HepG2 (cell line): ENCODE data around the gene CMIP. TPM values are rescaled to one million over a fixed set of nuclear protein-coding genes. Genes with fewer than 3 reads are reported as not detected.

Source experiments
- ARNT2 ChIP-seq: sonication (generic); formaldehyde crosslinking; IDR thresholded peaks from 2 replicates; pipeline ENCODE4 v1.8.0; 2022; ENCODE audit warnings: mild to moderate bottlenecking, low read depth, missing genetic modification reagents, moderate library complexity
- ATF7 ChIP-seq, 2 experiments: fragments of 450-650 bp in 1 of 2; sonication (generic) in 1 of 2; formaldehyde crosslinking in 1 of 2; IDR thresholded peaks; 2 replicates each; pipeline versions ENCODE4 v1.4.0 to v1.6.1; 2016 to 2020; ENCODE audit warnings: antibody characterized with exemption in 1 of 2, mild to moderate bottlenecking in 1 of 2, missing genetic modification reagents in 1 of 2
- BRCA1 ChIP-seq: sonication (generic); formaldehyde crosslinking; IDR thresholded peaks from 2 replicates; pipeline ENCODE4 v1.4.0; 2020; ENCODE audit warnings: missing genetic modification reagents
- CBFB ChIP-seq: sonication (generic); formaldehyde crosslinking; IDR thresholded peaks from 2 replicates; pipeline ENCODE4 v1.4.0; 2020; ENCODE audit warnings: missing genetic modification reagents
- CHD4 ChIP-seq: fragments of 200-600 bp; sonication (generic); IDR thresholded peaks from 2 replicates; pipeline ENCODE4 v1.7.0; 2017; ENCODE audit warnings: mild to moderate bottlenecking, low read length, borderline replicate concordance
- DMAP1 ChIP-seq: IDR thresholded peaks from 2 replicates; pipeline ENCODE4 v1.6.1; 2016
- FOXP1 ChIP-seq, 2 experiments: fragments of 450-650 bp in 1 of 2; IDR thresholded peaks; 2 replicates each; pipeline ENCODE4 v1.6.1; 2017 to 2018; ENCODE audit warnings: antibody characterized with exemption in 1 of 2
- HDAC6 ChIP-seq: fragments of 200-600 bp; sonication (generic); IDR thresholded peaks from 2 replicates; pipeline ENCODE4 v1.7.0; 2017; ENCODE audit warnings: mild to moderate bottlenecking, antibody characterized with exemption, low read length, low read depth
- KMT2B ChIP-seq: IDR thresholded peaks from 2 replicates; pipeline ENCODE4 v1.6.1; 2016; ENCODE audit warnings: missing genetic modification reagents, missing compliant biosample characterization
- MBD4 ChIP-seq: IDR thresholded peaks from 2 replicates; pipeline ENCODE4 v1.6.1; 2012; ENCODE audit warnings: low read length, inconsistent platforms, borderline replicate concordance
- MBNL3 ChIP-seq: fragments of 250-450 bp; sonication (Bioruptor Pico); conservative IDR thresholded peaks from 2 replicates; pipeline ENCODE4 v1.8.0; 2022; ENCODE audit warnings: mild to moderate bottlenecking, inconsistent platforms
- RCOR2 ChIP-seq: IDR thresholded peaks from 2 replicates; pipeline ENCODE4 v1.6.1; 2016; ENCODE audit warnings: missing biosample characterization, missing genetic modification reagents
- SAFB2 ChIP-seq: sonication (generic); formaldehyde crosslinking; IDR thresholded peaks from 2 replicates; pipeline ENCODE4 v1.5.1; 2020; ENCODE audit warnings: missing genetic modification reagents, low read depth, mild to moderate bottlenecking, borderline replicate concordance
- SATB2 ChIP-seq: sonication (generic); formaldehyde crosslinking; IDR thresholded peaks from 2 replicates; pipeline ENCODE4 v1.5.0; 2020; ENCODE audit warnings: missing genetic modification reagents
- SP1 ChIP-seq, 2 experiments: fragments of 450-650 bp in 1 of 2; sonication (generic) in 1 of 2; formaldehyde crosslinking in 1 of 2; IDR thresholded peaks; 2 replicates each; pipeline versions ENCODE4 v1.4.0 to v1.6.1; 2016 to 2020; ENCODE audit warnings: missing genetic modification reagents in 1 of 2
- U2AF1 ChIP-seq: fragments of 200-400 bp; formaldehyde crosslinking; optimal IDR thresholded peaks from 2 replicates; pipeline ENCODE3; 2017; ENCODE audit warnings: mild to moderate bottlenecking, low read depth, low read length
- U2AF2 ChIP-seq: fragments of 200-400 bp; formaldehyde crosslinking; IDR thresholded peaks from 2 replicates; pipeline ENCODE4 v1.6.1; 2017; ENCODE audit warnings: low read depth, mild to moderate bottlenecking, low read length
- ZC3H13 ChIP-seq: sonication (generic); formaldehyde crosslinking; IDR thresholded peaks from 2 replicates; pipeline ENCODE4 v1.8.1; 2023; ENCODE audit warnings: mild to moderate bottlenecking, missing genetic modification reagents, moderate library complexity
- ZNF274 ChIP-seq: sonication (generic); formaldehyde crosslinking; IDR thresholded peaks from 2 replicates; pipeline ENCODE4 v1.5.1; 2020; ENCODE audit warnings: mild to moderate bottlenecking, missing genetic modification reagents
- ZNF484 ChIP-seq: sonication (generic); formaldehyde crosslinking; IDR thresholded peaks from 2 replicates; pipeline ENCODE4 v1.5.1; 2020; ENCODE audit warnings: mild to moderate bottlenecking, low read depth, missing genetic modification reagents, borderline replicate concordance
- ZNF510 ChIP-seq: sonication (generic); formaldehyde crosslinking; IDR thresholded peaks from 2 replicates; pipeline ENCODE4 v1.4.0; 2020; ENCODE audit warnings: low read depth, mild to moderate bottlenecking, missing genetic modification reagents
- ZNF550 ChIP-seq: sonication (generic); formaldehyde crosslinking; IDR thresholded peaks from 2 replicates; pipeline ENCODE4 v1.4.0; 2020; ENCODE audit warnings: mild to moderate bottlenecking, missing genetic modification reagents, borderline replicate concordance
- ZNF564 ChIP-seq: sonication (generic); formaldehyde crosslinking; IDR thresholded peaks from 2 replicates; pipeline ENCODE4 v1.8.1; 2023; ENCODE audit warnings: mild to moderate bottlenecking, missing genetic modification reagents
- polyA plus RNA-seq, 8 experiments: library from polyadenylated mRNA; depleted of rRNA in 3 of 8; stranded (reverse) in 7 of 8; unstranded in 1 of 8; fragments of >200 nt; fragmentation: Illumina TruSeq in 4 of 8; extraction: Trizol in 4 of 8; gene quantifications; 2 replicates each; pipeline versions ENCODE4 v1.2.1 to v1.2.3, GENCODE V29; 2011 to 2016; ENCODE audit warnings: low read depth in 4 of 8, missing spikeins in 1 of 8, mixed read lengths in 1 of 8; ENCODE audit not compliant: insufficient read depth in 1 of 8
- total RNA-seq, 5 experiments: library from RNA; depleted of rRNA; stranded (reverse); fragments of >200 nt; fragmentation: Illumina TruSeq; extraction: Trizol; gene quantifications; 2 replicates each; pipeline ENCODE4 v1.2.3, GENCODE V29; 2016; ENCODE audit warnings: low read depth in 1 of 5
- TF ChIP-seq, protein P1 (sequence below): IDR thresholded peaks from 2 replicates; pipeline ENCODE4 v1.6.1; 2018; ENCODE audit warnings: missing genetic modification reagents
- TF ChIP-seq, protein P2 (sequence below): sonication (generic); formaldehyde crosslinking; IDR thresholded peaks from 2 replicates; pipeline ENCODE4 v1.4.0; 2020; ENCODE audit warnings: mild to moderate bottlenecking, missing genetic modification reagents
- TF ChIP-seq, protein P3 (sequence below): sonication (generic); formaldehyde crosslinking; IDR thresholded peaks from 2 replicates; pipeline ENCODE4 v1.8.1; 2023; ENCODE audit warnings: mild to moderate bottlenecking, inconsistent platforms, moderate library complexity, missing genetic modification reagents, borderline replicate concordance
- TF ChIP-seq, protein P4 (sequence below): sonication (generic); formaldehyde crosslinking; IDR thresholded peaks from 2 replicates; pipeline ENCODE4 v1.5.0; 2020; ENCODE audit warnings: missing genetic modification reagents, mild to moderate bottlenecking, borderline replicate concordance

Gene CMIP
- total and polyA plus RNA-seq, 2 of the 13 experiments (the other 11 are each of a cell fraction or from before 2014, with no cell fraction given), result 10.9 to 18.1 TPM

DNA sequence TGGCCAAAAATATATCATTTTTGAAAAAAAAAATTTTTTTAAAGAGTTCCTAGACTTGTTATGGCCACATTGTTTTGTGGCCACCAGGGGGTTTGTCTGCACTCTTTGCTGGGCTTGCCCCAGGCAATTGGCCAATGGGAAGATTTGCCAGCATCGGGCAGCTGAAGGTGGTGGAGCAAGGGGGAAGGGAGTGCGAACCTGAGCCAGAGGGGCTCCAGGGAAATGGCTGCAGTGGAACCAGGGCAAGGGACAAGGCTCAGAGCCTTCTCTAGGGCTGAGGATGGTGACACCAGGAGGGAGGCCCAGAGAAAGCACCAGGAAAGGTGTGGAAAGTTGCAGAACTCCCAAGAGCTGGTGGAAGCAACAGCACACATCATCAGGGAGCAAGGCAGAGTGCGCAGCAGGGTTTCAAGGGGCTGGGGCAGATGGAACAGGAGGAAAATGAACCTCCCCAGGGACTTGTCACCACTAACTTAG, 15.5 kb upstream of the CMIP start (continued):
- TF ChIP-seq ZNF564 (CRISPR knock-in tag) (no peak), ZNF274 (CRISPR knock-in tag) (no peak), HDAC6 (no peak), ZC3H13 (CRISPR knock-in tag) (no peak), CBFB (CRISPR knock-in tag) (no peak), U2AF2 (no peak), FOXP1 (IDR thresholded peaks at IDR 0.05) (no peak), FOXP1 (CRISPR knock-in tag; IDR thresholded peaks at IDR 0.05) (no peak), CHD4 (no peak), MBD4 (no peak), RCOR2 (0 out of 2 replicates have a peak, but pooled peaks have one; percentile 14), SP1 (IDR thresholded peaks at IDR 0.05) (no peak), SP1 (CRISPR knock-in tag; IDR thresholded peaks at IDR 0.05) (no peak), U2AF1 (no peak), ATF7 (IDR thresholded peaks at IDR 0.05) (no peak), ATF7 (CRISPR knock-in tag; IDR thresholded peaks at IDR 0.05) (no peak), BRCA1 (no peak), ZNF510 (no peak), SAFB2 (CRISPR knock-in tag) (no peak), MBNL3 (CRISPR knock-in tag) (no peak), KMT2B (CRISPR knock-in tag) (no peak), DMAP1 (CRISPR knock-in tag) (no peak), ARNT2 (no peak), ZNF550 (CRISPR knock-in tag) (no peak), SATB2 (CRISPR knock-in tag) (no peak), ZNF484 (CRISPR knock-in tag) (no peak)
- TF ChIP-seq, protein P1, sequence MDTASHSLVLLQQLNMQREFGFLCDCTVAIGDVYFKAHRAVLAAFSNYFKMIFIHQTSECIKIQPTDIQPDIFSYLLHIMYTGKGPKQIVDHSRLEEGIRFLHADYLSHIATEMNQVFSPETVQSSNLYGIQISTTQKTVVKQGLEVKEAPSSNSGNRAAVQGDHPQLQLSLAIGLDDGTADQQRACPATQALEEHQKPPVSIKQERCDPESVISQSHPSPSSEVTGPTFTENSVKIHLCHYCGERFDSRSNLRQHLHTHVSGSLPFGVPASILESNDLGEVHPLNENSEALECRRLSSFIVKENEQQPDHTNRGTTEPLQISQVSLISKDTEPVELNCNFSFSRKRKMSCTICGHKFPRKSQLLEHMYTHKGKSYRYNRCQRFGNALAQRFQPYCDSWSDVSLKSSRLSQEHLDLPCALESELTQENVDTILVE, result no peak
- TF ChIP-seq, protein P2, sequence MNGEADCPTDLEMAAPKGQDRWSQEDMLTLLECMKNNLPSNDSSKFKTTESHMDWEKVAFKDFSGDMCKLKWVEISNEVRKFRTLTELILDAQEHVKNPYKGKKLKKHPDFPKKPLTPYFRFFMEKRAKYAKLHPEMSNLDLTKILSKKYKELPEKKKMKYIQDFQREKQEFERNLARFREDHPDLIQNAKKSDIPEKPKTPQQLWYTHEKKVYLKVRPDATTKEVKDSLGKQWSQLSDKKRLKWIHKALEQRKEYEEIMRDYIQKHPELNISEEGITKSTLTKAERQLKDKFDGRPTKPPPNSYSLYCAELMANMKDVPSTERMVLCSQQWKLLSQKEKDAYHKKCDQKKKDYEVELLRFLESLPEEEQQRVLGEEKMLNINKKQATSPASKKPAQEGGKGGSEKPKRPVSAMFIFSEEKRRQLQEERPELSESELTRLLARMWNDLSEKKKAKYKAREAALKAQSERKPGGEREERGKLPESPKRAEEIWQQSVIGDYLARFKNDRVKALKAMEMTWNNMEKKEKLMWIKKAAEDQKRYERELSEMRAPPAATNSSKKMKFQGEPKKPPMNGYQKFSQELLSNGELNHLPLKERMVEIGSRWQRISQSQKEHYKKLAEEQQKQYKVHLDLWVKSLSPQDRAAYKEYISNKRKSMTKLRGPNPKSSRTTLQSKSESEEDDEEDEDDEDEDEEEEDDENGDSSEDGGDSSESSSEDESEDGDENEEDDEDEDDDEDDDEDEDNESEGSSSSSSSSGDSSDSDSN, result peak; percentile 48; the same call in 1 of the 2 replicates
- TF ChIP-seq, protein P3, sequence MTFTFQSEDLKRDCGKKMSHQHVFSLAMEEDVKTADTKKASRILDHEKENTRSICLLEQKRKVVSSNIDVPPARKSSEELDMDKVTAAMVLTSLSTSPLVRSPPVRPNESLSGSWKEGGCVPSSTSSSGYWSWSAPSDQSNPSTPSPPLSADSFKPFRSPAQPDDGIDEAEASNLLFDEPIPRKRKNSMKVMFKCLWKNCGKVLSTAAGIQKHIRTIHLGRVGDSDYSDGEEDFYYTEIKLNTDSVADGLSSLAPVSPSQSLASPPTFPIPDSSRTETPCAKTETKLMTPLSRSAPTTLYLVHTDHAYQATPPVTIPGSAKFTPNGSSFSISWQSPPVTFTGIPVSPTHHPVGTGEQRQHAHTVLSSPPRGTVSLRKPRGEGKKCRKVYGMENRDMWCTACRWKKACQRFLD (CRISPR knock-in tag), result no peak
- TF ChIP-seq, protein P4, sequence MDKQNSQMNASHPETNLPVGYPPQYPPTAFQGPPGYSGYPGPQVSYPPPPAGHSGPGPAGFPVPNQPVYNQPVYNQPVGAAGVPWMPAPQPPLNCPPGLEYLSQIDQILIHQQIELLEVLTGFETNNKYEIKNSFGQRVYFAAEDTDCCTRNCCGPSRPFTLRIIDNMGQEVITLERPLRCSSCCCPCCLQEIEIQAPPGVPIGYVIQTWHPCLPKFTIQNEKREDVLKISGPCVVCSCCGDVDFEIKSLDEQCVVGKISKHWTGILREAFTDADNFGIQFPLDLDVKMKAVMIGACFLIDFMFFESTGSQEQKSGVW (CRISPR knock-in tag), result no peak
